GM12892 (cell line): ENCODE data around the gene KLHL5.

Experiments used
- POLR2A ChIP-seq: IDR thresholded peaks from 2 replicates; pipeline ENCODE4 v1.6.1; 2011; ENCODE audit warnings: low read depth, low read length, control low read depth
- POLR2AphosphoS5 ChIP-seq: IDR thresholded peaks from 2 replicates; pipeline ENCODE4 v1.6.1; 2011; ENCODE audit warnings: low read depth, low read length, control low read depth

- no peak for TF ChIP-seq POLR2A
- no peak for TF ChIP-seq POLR2AphosphoS5
Observed at GRCh38 chr4:39022241-39022640, 39.8 kb upstream of the KLHL5 start.
